Fibroblast of villous mesenchyme (primary cell): ENCODE measurements around the gene GNG14. TPM values are rescaled to one million over a fixed set of nuclear protein-coding genes. Genes with fewer than 3 reads are reported as not detected.

ENCODE experiments used
- DNase-seq: peaks from one replicate; pipeline ENCODE4 v3.0.0-alpha.2; 2010; ENCODE audit warnings: low read depth
- H3K4me3 ChIP-seq: 2 replicates; pipeline ENCODE4 v1.5.1; 2011; ENCODE audit warnings: low read depth, mild to moderate bottlenecking, low read length
- total RNA-seq: library from RNA; depleted of rRNA; stranded (reverse); fragments of >200 nt; gene quantifications from 2 replicates; pipeline ENCODE4 v1.2.3, GENCODE V29; 2012
- TF ChIP-seq, protein P1 (sequence below): IDR thresholded peaks from 2 replicates; pipeline ENCODE4 v1.5.1; 2012; ENCODE audit warnings: low read depth, mild to moderate bottlenecking, low read length; ENCODE audit not compliant: insufficient read depth

GNG14 gene
- total RNA-seq, 1 donor: not detected

DNA sequence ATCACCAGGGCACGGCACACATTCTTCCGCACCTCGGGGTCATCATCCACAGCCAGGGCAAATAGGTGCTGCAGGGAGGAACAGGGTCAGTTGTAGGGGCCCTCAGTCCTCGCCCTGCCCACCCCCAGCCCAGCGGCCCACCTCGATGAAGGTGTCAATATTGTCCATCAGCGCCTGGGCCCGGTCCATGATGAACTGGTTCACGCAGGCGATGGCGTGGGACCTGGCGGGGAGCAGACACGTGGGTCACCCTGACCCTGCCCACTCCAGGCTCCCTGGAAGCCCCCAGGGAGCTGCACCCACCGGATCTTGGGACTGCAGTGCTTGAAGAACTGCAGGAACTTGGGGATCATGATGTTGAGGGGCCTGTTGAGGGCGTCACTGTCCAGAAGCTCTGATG, 27.3 kb downstream of the GNG14 start:
- TF ChIP-seq, protein P1, sequence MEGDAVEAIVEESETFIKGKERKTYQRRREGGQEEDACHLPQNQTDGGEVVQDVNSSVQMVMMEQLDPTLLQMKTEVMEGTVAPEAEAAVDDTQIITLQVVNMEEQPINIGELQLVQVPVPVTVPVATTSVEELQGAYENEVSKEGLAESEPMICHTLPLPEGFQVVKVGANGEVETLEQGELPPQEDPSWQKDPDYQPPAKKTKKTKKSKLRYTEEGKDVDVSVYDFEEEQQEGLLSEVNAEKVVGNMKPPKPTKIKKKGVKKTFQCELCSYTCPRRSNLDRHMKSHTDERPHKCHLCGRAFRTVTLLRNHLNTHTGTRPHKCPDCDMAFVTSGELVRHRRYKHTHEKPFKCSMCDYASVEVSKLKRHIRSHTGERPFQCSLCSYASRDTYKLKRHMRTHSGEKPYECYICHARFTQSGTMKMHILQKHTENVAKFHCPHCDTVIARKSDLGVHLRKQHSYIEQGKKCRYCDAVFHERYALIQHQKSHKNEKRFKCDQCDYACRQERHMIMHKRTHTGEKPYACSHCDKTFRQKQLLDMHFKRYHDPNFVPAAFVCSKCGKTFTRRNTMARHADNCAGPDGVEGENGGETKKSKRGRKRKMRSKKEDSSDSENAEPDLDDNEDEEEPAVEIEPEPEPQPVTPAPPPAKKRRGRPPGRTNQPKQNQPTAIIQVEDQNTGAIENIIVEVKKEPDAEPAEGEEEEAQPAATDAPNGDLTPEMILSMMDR: no peak
- no peak for DNase-seq
- H3K4me3 ChIP-seq: no peak overlapping the region

DNA sequence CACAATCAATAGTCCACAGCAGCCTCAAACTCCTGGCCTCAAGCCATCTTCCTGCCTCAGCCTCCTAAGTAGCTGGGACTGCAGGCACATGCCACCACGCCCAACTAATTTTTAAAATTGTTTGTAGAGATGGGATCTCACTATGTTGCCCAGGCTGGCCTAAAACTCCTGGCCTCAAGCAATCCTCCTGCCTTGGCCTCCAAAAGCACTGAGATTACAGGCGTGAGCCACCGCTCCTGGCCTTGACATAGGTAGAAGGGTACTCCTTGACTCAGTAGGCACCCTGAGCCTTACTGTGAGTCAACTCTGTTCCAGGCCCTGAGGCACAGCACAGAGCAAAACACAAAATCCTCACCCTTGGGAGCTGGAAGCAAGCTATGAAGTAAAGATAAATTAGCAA, 28.1 kb downstream of the GNG14 start:
- H3K4me3 ChIP-seq: no peak overlapping the region
- TF ChIP-seq, protein P1: no peak
- no peak for DNase-seq

DNA sequence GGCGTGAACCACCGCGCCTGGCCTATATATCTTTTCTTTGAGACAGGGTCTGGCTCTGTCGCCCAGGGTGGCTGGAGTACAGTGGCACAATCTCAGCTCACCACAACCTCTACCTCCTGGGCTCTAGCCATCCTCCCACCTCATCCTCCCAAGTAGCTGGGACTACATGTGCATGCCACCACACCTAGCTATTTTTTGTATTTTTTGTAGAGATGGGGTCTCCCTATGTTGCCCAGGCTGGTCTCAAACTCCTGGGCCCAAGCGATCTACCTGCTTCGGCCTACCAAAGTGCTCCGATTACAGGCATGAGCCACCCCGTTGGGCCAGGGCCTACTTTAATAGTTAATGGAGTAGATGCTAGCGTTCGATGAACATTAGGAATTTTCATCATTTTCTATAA, 32.5 kb downstream of the GNG14 start:
- peak overlapping the region; percentile 76 for H3K4me3 ChIP-seq
- no peak for DNase-seq
- TF ChIP-seq, protein P1: no peak

DNA sequence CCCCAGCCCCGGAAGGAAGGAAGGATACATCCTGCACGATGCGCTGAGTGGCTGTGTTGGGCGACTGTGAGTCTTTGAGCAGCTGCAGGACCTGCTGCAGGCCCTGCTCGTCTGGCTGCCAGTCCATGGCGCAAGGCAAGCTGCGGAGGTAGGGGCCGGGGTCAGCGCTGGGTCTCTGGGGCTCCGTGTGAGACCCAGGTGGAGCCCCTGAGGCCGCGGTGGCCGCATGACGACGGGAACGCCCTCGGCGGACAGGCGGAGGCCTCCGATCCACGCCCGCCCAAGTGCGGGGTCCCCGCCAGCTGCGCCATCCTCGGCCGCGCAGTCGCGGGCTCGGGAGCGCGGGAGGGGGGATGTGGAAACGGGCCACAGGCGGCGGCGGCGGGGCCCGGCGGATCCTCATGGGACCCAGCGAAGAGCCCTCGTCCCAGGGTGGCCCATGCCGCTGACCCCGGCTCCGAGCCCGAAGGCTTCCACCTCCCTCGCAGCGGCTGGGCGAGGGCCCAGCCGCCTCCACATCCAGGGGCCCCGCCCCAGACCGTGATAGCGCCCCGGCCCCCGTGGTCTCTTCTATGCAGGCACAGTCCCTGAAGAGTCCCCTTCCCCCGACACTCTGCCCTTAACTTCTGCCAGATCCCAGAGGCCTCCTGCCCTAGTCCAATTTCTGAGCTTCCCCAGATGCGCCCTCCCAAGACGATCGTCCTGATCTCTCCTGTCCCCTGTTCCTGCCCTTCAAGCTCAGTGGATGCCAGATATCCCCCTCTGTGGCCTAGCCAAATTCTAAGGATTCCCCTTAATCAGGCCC, 33.3 kb downstream of the GNG14 start:
- DNase-seq: peak; percentile 28
- TF ChIP-seq, protein P1: no peak
- peak overlapping the region; percentile 76 for H3K4me3 ChIP-seq

DNA sequence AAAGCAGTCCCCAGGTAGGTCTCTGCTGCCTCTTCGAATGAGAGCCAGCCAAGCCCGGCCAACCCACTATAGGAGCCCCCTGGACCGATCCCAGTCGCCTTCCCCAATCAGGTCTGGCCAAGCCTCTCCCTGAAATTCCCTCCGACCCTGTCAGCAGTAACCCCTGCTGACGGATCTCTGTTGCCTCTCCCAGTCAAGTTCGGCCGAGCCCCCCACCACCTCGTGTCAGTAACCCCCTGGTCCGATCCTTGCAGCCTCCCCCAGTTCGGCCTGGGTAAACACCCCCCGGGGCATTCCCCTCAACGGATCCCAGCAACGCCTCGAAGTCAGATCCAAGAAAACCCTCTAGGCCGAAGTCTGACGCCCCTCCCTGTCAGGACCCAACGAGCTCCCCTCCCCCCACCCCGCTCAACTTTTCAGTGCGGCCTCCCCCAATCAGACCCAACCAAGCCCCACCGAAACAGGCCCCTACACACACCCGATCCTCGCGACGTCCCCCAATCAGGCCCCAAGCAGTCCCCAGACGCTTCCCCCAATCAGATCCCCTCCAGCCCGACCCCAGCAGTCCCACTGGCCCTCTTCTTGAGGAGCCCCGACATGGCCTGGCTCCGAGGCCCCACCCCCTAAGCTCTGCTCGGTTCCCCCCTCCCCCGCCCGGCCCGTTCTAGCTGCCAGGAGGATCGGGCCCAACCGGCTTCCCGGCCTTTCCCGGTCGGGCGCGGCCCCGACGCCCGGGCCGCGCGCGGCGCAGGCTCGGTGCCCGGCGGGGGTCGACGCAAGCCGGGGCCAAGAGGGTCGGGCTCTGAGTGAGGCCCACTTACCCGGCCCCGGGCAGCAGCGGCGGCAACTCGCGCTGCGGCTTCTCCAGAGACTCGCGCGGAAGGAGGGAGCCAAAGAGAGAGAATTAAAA, 34.1 kb downstream of the GNG14 start:
- peak; percentile 84 for DNase-seq
- H3K4me3 ChIP-seq: peak overlapping the region; percentile 76
- TF ChIP-seq, protein P1: no peak

DNA sequence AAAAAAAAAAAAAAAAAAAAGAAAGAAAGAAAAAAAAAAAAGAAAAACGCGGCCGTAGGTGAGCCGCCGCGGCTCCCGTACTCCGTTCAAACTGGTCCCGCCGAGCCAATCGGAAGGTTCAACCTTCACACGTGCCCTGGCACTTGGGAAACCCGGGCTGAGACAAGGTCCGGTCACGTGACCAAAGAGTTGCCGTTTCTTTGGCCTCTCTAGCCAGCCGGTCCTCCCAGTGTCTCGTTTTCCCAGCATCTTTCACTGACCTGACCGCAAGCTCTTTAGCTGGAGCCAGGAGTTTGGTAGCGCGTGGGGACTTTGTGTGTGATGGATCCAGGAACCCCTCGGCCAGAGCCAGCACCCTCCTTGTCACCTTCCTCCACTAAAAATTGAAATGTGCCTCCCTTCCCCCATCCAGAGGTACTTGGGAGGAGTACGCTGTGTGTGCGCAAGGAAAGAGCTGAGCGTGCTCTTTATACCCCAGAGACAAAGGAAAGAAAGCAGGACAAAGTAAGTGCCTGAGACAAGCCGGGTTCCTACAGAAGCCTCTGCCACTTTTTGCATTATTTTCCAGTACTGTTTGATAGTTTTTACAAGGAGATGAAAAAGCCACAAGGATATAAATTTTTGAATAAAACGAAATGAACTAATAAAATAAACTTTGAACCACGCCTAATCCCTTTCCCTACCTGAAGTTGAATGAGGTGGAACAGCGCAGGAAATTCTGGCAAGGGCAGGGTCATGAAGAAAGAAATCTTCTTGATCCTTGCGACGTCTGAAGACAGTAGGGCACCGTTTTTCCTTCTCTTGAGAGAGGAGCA, 35.0 kb downstream of the GNG14 start:
- TF ChIP-seq, protein P1: no peak
- DNase-seq: peak; percentile 99
- peak overlapping the region; percentile 76 for H3K4me3 ChIP-seq
